GM13977 (cell line): ENCODE measurements around the gene HES6.
A peak's percentile ranks its signal among the peaks of the same experiment; 100 is the strongest.

Source experiments
- DNase-seq: peaks from one replicate; pipeline ENCODE4 v3.0.0; 2012; ENCODE audit warnings: low spot score
- CTCF ChIP-seq: IDR thresholded peaks from 2 replicates; pipeline ENCODE4 v1.5.1; 2012; ENCODE audit warnings: mild to moderate bottlenecking, control low read depth; ENCODE audit not compliant: insufficient read depth; ENCODE audit errors: extremely low read depth, missing control alignments
- in situ Hi-C: fragments of 300-500 bp; cut with MboI; formaldehyde crosslinking; loops from one replicate; pipeline ENCODE4 v1.12.0; 2022; ENCODE audit warnings: low sequenced_read_pairs, low pct_unique_long_range_greater_than_20kb, mixed read lengths, inconsistent platforms; ENCODE audit not compliant: unreplicated experiment

Gene HES6

GRCh38 chr2:238244151-238244550 lies 4.3 kb upstream of the HES6 start:
- in situ Hi-C loops: no loop called here
- no peak for TF ChIP-seq CTCF
- no peak for DNase-seq

GRCh38 chr2:238243496-238244076 lies 3.7 kb upstream of the HES6 start:
- in situ Hi-C loops: no loop called here
- no peak for DNase-seq

GRCh38 chr2:238242731-238243495 lies 3.1 kb upstream of the HES6 start:
- TF ChIP-seq CTCF: no peak
- DNase-seq: no peak
- in situ Hi-C loops: no loop called here

More at GRCh38 chr2:238243496-238244076, 3.7 kb upstream of the HES6 start:
- no peak for TF ChIP-seq CTCF

GRCh38 chr2:238241970-238242369 lies 2.1 kb upstream of the HES6 start:
- no peak for DNase-seq
- in situ Hi-C loops: no loop called here
- TF ChIP-seq CTCF: no peak

- no peak for TF ChIP-seq CTCF
- in situ Hi-C loops: no loop called here
- peak; percentile 58 for DNase-seq
Measured at GRCh38 chr2:238240757-238241711, 1.2 kb upstream of the HES6 start.

GRCh38 chr2:238239543-238239862 lies 335 bp downstream of the HES6 start:
- TF ChIP-seq CTCF: no peak
- DNase-seq: peak; percentile 57
- in situ Hi-C loops: no loop called here
